ENCODE results near the gene CBLIF.
"Not testable (repeated sequence)": the region's sequence is repeated elsewhere in the genome, so short reads cannot be mapped to it uniquely, and the experiment has no call there.

Gene CBLIF

DNA sequence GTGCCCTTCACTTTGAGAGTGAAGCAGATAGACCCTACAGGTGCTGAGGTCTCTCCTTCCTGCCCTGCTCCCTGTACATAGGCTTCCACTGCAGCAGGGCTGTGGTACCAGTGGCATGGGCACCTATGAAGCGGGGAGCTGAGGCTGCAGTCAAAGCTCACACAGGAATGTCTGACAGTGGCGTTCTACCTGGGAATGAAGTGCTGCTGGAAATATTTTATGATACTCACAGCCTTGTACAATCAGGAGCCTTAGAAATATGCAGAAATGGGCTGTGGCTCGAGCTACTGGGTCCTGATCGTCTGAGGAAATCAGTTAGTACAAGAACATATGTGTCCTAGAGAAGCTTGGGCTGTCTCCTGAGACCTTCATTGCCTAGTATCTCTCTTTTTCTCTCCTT is 59.5 kb downstream of the CBLIF start:
- TF ChIP-seq, protein P1, sequence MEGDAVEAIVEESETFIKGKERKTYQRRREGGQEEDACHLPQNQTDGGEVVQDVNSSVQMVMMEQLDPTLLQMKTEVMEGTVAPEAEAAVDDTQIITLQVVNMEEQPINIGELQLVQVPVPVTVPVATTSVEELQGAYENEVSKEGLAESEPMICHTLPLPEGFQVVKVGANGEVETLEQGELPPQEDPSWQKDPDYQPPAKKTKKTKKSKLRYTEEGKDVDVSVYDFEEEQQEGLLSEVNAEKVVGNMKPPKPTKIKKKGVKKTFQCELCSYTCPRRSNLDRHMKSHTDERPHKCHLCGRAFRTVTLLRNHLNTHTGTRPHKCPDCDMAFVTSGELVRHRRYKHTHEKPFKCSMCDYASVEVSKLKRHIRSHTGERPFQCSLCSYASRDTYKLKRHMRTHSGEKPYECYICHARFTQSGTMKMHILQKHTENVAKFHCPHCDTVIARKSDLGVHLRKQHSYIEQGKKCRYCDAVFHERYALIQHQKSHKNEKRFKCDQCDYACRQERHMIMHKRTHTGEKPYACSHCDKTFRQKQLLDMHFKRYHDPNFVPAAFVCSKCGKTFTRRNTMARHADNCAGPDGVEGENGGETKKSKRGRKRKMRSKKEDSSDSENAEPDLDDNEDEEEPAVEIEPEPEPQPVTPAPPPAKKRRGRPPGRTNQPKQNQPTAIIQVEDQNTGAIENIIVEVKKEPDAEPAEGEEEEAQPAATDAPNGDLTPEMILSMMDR (IDR thresholded peaks at IDR 0.05; ENCODE audit: insufficient read depth, low read depth, low read length, missing control alignments): no peak
- no peak overlapping the region for H3K4me3 ChIP-seq (ENCODE audit: low read depth, low read length)

DNA sequence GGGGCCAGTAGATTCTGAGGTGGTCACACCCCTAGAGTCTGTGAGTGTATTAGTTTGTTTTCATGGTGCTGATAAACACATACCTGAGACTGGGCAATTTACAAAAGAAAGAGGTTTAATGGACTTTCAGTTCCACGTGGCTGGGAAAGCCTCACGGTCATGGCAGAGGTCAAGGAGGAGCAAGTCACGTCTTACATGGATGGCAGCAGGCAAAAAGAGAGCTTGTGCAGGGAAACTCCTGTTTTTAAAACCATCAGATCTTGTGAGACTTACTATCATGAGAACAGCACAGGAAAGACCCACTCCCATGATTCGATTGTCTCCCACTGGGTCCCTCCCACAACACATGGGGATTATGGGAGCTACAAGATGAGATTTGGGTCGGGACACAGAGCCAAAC is 60.9 kb downstream of the CBLIF start:
- H3K4me3 ChIP-seq (ENCODE audit: low read depth, low read length); DNase-seq (ENCODE audit: low read depth): not testable (repeated sequence)

More for the DNA sequence above, 59.5 kb downstream of the CBLIF start:
- DNase-seq (ENCODE audit: low read depth): no peak

DNA sequence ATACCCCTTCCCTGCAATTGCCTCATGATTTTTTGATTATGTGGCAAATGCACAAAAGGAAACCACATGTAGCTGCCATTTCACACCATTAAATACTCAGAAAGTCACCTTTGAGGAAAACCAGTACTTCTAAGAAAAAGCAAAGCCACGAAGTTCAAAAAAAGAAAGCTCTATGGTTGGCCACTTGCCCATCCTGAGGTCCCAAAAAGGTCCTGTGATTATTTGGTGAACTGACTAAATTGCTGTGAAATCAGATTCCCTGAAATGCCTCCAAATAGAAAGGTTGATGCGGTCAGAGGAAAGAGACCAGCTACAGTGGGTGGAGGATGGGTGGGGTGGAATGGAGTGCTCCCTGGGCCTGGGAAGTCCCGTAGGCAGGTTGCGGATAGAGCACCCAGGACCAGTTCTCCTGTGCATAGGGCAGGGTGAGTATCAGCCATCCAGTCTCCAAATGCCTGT is 61.6 kb downstream of the CBLIF start:
- DNase-seq (ENCODE audit: low read depth): no peak
- TF ChIP-seq, protein P1 (IDR thresholded peaks at IDR 0.05; ENCODE audit: insufficient read depth, low read depth, low read length, missing control alignments): no peak

DNA sequence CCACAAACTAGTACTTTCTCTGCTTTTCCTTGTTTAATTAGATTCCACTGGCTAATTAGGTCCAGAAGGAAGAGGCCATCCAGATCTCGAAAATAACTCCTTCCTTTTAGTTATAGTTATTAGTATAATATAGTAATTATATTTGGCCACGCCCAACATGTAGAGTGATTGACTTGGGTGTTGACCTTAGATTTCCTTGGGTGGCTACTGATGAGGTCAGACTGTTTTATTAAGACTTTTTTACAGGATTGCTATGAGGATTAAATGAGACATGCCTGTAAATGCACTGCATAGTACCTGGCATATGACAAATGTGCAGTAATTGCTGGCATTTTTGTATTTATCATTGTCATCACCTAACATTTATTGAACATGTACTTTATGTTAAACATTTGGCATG is 63.2 kb downstream of the CBLIF start:
- TF ChIP-seq, protein P1 (IDR thresholded peaks at IDR 0.05; ENCODE audit: insufficient read depth, low read depth, low read length, missing control alignments): no peak

More for the DNA sequence above, 61.6 kb downstream of the CBLIF start:
- H3K4me3 ChIP-seq (ENCODE audit: low read depth, low read length): no peak overlapping the region

DNA sequence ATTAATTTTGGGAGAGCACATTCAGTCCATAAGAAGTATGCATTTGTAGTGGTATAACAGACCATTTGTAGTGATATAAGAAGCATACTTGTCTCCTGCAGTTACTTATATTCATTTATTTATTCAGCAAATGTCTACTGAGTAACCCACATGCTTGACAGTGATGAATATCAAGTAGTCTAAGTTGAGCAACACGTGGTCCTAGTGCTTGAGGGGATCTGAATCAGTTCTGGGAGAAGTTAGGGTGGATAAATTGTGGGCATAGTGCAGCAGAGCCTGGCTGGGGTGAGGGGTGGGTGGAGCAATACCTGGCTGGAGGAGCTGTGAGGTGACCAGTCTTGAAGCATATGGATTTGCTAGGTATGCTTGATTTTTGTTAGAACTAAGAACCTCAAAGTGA is 65.8 kb downstream of the CBLIF start:
- no peak for DNase-seq (ENCODE audit: low read depth)
- H3K4me3 ChIP-seq (ENCODE audit: low read depth, low read length): no peak overlapping the region
- TF ChIP-seq, protein P1 (IDR thresholded peaks at IDR 0.05; ENCODE audit: insufficient read depth, low read depth, low read length, missing control alignments): no peak

More for the DNA sequence above, 63.2 kb downstream of the CBLIF start:
- no peak overlapping the region for H3K4me3 ChIP-seq (ENCODE audit: low read depth, low read length)
- no peak for DNase-seq (ENCODE audit: low read depth)

Data from GM12865 (cell line).